Erythroblast (primary cell): ENCODE measurements around the gene PRRC2C.
A peak's percentile ranks its signal among the peaks of the same experiment; 100 is the strongest.
"Not testable (repeated sequence)": the region's sequence is repeated elsewhere in the genome, so short reads cannot be mapped to it uniquely, and the experiment has no call there.

Experiments
- DNase-seq, 2 experiments: peaks; one replicate each; lab custom pipeline; 2025; lab: John Stamatoyannopoulos, UW
- GATA1 ChIP-seq: IDR thresholded peaks from 2 replicates; pipeline ENCODE4 v1.6.1; 2011; ENCODE audit warnings: low read depth, mild to moderate bottlenecking, control low read depth, low read length, moderate library complexity
- POLR2A ChIP-seq: IDR thresholded peaks from 2 replicates; pipeline ENCODE4 v1.6.1; 2011; ENCODE audit warnings: mild to moderate bottlenecking, low read length

Gene PRRC2C

DNA sequence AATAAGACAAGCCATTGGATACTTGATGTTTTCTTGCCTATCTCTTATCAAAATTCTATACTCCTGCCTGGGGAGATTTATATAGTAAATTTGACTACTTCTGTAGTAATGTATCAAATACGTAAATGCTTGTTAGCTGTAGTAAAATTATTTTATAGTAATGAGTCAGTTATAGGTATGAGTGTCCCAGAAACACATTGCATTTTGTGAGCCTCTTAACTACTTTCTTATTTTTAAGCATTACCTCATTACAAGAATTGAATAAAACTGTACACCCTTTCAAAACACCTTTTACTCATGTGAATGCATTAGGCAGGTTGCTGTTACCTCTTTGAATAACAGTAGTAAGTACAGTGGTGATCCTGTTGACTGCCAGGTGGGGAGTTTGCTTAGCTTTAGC, 28.4 kb downstream of the PRRC2C start:
- TF ChIP-seq GATA1 (no peak), POLR2A (no peak)

DNA sequence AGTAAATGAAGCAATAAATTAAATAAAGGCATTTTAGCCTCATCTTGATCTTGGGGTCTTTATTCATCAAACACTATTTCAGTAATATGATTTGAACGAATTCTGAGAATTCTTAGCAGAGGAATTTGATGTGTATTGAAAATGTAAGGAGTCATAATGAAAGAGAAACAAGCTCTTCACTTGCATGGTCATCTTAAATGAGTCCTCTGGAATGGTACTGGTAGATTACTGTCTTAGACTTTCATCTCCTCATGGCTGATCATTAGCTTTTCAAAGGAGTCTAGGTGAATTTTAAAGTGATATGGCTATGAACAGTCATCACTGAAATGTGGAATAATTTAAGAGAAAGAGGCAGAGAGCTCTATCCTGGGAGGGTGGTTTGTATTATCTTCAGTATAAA, 30.0 kb downstream of the PRRC2C start:
- no peak for TF ChIP-seq GATA1
- TF ChIP-seq POLR2A: no peak
- no peak for DNase-seq

More for the DNA sequence above, 28.4 kb downstream of the PRRC2C start:
- no peak for DNase-seq

DNA sequence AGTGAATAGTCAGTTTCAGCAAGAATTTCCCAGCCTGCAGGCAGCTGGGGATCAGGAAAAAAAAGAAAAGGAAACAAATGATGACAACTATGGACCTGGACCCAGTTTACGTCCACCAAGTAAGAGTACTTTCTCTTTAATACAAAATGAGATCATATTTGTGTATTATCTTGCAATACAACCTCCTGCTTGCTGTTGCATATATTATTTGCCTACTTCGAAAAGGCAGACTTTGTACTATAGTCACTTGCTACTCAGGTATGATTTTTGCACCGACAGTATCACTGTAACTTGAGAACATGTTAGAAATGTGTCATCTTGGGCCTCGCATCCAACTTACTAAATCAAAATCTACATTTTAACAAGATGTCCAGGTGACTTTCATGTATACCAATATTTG, 30.4 kb downstream of the PRRC2C start:
- TF ChIP-seq GATA1 (no peak), POLR2A (no peak)
- DNase-seq: no peak

DNA sequence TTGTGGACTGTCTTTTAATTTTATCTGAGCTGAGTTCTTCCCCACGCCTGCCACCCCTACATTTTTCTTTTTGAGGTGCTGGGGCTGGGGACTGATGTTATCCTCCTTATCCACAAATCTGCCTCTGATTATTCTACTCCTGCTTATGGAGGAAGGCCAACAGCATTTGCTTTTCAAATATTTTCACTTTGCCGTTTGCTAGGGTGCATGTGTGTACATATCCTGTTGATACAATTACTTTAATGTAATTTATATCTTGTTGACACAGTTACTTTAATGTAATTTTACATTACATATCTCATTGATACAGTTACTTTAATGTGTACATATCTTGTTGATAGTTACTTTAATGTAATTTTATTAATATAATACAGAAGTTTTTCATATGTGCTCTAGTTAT, 36.2 kb downstream of the PRRC2C start:
- no peak for TF ChIP-seq POLR2A
- TF ChIP-seq GATA1: no peak
- DNase-seq: no peak

DNA sequence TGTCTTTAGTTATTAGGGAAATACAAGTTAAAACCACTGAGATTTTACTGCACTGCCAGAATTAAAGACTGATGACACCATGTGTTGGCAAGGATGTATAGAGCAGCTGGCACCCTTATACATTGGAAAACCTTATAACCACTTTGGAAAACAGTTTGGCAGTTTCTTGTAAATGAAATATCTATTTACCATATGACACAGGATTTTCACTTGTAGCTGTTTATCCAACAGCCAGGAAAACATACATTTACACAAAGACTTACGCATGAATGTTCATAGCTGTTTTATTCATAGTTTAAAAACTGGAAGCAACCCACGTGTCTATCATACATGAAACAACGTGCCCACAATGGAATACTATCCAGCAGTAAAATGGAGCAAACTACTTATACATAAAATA, 45.3 kb downstream of the PRRC2C start:
- DNase-seq: no peak
- TF ChIP-seq GATA1: no peak
- no peak for TF ChIP-seq POLR2A

DNA sequence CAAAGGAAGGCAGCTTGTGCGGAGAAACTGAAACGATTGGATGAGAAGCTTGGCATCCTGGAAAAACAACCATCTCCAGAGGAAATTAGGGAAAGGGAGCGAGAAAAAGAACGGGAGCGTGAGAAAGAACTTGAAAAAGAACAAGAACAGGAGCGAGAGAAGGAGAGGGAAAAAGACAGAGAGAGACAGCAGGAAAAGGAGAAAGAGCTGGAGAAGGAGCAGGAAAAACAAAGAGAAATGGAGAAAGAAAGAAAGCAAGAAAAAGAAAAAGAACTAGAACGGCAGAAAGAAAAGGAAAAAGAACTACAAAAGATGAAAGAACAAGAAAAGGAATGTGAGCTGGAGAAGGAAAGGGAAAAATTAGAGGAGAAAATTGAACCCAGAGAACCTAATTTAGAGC, 47.2 kb downstream of the PRRC2C start:
- TF ChIP-seq GATA1 (no peak), POLR2A (no peak)

DNA sequence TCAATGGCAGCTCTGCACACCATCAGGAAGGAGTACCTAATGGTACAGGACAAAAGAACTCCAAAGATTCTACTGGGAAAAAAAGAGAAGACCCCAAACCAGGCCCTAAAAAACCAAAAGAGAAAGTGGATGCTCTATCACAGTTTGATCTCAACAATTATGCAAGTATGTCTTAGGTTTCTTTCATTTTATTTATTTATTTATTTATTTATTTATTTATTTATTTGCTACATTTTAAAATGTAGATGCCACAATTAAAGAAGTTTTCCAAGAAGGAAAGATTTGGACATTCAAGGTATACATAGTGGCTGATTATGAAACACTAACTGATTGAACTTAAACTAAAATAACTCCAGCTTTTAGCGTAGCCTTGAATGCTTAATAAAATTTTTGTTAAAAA, 60.2 kb downstream of the PRRC2C start:
- no peak for DNase-seq
- no peak for TF ChIP-seq GATA1
- no peak for TF ChIP-seq POLR2A

More for the DNA sequence above, 47.2 kb downstream of the PRRC2C start:
- no peak for DNase-seq

DNA sequence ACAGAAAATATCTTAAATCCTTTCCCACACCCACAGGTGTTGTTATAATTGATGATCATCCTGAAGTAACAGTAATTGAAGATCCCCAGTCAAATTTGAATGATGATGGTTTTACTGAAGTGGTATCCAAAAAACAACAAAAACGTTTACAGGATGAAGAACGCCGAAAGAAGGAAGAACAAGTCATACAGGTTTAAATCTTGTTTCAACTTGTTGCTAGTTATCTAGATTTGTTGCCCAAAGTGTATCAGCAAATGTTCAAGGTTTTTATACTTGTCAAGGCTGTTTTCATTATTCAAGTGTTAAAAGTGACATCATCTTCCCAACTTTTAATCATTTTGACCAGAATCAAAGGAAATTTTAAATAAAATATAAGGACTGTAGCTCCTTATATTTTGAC, 64.7 kb downstream of the PRRC2C start:
- no peak for TF ChIP-seq POLR2A
- TF ChIP-seq GATA1: no peak
- no peak for DNase-seq

DNA sequence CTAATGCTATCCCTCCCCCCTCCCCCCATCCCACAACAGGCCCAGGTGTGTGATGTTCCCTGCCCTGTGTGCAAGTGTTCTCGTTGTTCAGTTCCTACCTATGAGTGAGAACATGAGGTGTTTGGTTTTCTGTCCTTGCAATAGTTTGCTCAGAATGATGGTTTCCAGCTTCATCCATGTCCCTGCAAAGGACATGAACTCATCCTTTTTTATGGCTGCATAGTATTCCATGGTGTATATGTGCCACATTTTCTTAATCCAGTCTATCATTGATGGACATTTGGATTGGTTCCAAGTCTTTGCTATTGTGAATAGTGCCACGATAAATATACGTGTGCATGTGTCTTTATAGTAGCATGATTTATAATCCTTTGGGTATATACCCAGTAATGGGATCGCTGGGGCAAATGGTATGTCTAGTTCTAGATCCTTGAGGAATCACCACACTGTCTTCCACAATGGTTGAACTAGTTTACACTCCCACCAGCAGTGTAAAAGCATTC, 65.3 kb downstream of the PRRC2C start:
- DNase-seq: not testable (repeated sequence)

DNA sequence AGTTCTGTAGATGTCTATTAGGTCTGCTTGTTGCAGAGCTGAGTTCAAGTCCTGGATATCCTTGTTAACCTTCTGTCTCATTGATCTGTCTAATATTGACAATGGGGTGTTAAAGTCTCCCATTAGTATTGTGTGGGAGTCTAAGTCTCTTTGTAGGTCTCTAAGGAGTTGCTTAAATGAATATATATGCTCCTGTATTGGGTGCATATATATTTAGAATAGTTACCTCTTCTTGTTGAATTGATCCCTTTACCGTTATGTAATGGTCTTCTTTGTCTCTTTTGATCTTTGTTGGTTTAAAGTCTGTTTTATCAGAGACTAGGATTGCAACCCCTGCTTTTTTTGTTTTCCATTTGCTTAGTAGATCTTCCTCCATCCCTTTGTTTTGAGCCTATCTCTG, 68.6 kb downstream of the PRRC2C start:
- DNase-seq: peak; percentile 37 to 51

DNA sequence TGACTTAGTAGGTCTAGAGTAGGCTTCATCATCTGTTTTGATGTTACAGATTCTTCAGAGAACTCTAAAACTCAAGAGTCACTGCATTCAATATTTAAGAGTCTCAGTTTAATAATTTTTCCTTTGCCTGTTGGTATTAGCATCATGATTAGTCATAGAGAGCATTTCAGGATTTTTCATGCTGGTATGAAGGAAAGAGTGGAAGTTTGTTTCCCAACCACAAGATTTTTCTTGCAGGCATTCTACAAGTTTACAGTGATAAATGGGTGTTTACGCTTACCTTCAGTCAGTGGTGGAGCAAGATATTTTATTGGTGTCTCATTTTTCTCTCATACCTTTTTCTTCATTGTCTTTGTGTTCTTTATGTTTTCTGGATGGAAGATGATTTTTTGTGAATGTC, 78.3 kb downstream of the PRRC2C start:
- TF ChIP-seq POLR2A: no peak
- TF ChIP-seq GATA1: no peak
- no peak for DNase-seq

DNA sequence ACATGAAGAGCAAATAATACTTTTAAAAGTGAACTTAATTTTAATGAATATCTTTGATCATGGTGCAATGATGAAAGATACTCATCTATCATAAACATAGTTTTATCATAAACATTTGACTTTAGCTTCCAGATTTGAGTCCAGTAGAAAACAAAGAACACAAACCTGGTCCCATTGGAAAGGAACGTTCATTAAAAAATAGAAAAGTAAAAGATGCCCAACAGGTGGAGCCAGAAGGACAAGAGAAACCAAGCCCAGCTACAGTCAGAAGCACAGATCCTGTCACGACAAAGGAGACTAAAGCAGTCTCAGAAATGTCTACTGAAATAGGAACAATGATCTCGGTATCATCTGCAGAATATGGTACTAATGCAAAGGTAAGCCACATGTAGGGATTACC, 81.1 kb downstream of the PRRC2C start:
- TF ChIP-seq GATA1 (no peak), POLR2A (no peak)
- DNase-seq: no peak

DNA sequence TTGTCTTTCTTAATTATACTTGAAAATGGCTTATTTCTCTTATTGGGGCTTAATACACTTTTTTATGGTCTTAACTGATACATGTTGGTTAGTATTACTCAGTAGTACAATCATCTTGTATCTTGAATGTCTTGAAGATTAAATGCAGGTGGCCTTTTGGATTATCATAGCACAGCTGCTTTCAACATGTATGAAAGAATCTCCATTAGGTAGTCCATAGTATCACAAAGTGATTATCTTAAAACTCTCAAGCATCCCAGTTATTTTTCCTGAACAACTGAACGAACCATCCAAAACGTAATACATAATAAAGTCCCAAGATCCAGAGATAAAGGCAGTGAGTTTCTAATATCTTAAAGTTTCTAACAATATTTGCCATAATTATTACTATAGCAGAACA, 85.0 kb downstream of the PRRC2C start:
- DNase-seq: no peak

DNA sequence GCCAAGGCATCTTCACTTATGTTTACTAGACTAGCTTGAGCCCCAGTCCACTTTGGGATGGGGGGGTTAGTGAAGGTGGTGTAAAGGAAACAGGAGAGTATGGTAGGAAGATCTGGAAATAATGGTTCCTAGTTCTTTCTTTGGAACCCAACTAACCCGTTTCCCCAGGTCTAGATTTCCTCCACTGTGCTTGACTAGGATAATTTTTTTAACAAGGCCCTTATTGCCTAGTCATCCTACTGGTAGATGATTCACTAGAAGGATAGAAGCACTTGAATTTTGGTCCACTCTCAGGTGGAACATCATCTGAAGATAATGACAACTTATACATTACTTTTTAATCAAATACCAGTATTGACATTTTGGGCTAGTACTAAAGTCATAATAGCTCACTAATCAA, 90.8 kb downstream of the PRRC2C start:
- TF ChIP-seq GATA1 (no peak), POLR2A (no peak)
- DNase-seq: peak in 1 of 2 experiments; percentile 7

More for the DNA sequence above, 85.0 kb downstream of the PRRC2C start:
- TF ChIP-seq GATA1: no peak
- TF ChIP-seq POLR2A: no peak

DNA sequence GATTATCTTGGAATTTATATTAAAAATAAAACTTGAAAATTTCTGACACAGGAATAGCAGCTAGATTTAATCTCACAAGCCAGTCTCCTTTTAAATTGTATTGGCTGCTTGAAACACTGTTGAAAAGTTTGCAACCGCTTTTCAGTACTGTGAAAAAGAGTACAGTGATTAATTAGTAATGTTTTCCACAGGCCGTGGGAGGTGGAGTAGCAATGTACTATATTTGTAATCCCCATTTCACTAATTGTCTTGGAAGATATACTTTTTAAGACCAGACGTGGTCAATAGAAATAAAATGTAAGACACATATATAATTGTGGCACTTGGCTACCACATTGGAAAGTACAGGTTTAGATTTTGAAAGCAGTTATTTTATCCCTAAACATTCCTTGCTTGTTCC, 95.9 kb downstream of the PRRC2C start:
- DNase-seq: no peak
- no peak for TF ChIP-seq GATA1
- TF ChIP-seq POLR2A: no peak

DNA sequence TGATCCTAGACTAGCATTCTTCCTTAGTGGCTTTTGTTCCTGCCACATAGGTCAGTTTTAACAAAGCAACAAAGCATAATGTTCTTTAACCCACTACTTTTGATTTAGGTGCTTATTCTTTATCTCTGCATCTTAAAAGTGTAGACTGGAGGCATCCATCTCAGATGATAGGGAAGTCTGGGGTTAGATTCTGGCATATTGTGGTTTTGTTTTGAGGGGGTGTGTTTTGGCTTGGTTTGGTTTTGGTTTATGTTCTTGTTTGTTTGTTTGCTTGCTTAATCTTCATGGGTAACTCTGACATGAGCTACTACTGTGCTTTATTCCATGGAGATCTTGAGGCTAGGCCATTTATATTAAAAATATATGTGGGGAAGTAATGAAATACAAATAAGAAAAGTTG, 96.4 kb downstream of the PRRC2C start:
- no peak for DNase-seq
- TF ChIP-seq POLR2A (no peak), GATA1 (no peak)
